A549 (cell line): Measurements from ENCODE around the gene PHAF1.

Experiments used
- CTCF ChIP-seq: fragments of >200 bp; sonication (Bioruptor Twin); formaldehyde crosslinking; IDR thresholded peaks from 3 replicates; pipeline ENCODE4 v1.5.1; 2016
- ELK1 ChIP-seq: fragments of 150-350 bp; IDR thresholded peaks from 2 replicates; pipeline ENCODE4 v1.6.1; 2014; ENCODE audit warnings: low read depth, mild to moderate bottlenecking, low read length

- TF ChIP-seq CTCF, result no peak
- no peak for TF ChIP-seq ELK1
These were observed 74.1 kb downstream of the PHAF1 start, which contains the start of gene MATCAP1 for GRCh38 chr16:67183627-67184452.
